GM12891 (cell line): Measurements from ENCODE around the gene WDR62.

ENCODE experiments used
- DNase-seq: peaks from one replicate; pipeline ENCODE4 v3.0.0; 2011; ENCODE audit warnings: low spot score; ENCODE audit not compliant: insufficient read length
- FAIRE-seq: peaks from 2 replicates; lab custom pipeline; 2011; peaks lifted over from hg19 to GRCh38; lab: Jason Lieb, UNC
- PAX5 ChIP-seq: IDR thresholded peaks from 2 replicates; pipeline ENCODE4 v1.6.1; 2011; ENCODE audit warnings: low read length, moderate library complexity, mild to moderate bottlenecking; ENCODE audit not compliant: insufficient read depth, severe bottlenecking
- POLR2A ChIP-seq: IDR thresholded peaks from 2 replicates; pipeline ENCODE4 v1.6.1; 2011; ENCODE audit warnings: low read depth, low read length, control low read depth
- POLR2AphosphoS5 ChIP-seq: IDR thresholded peaks from 2 replicates; pipeline ENCODE4 v1.6.1; 2011; ENCODE audit warnings: low read depth, low read length, control low read depth
- POU2F2 ChIP-seq: IDR thresholded peaks from 2 replicates; pipeline ENCODE4 v1.6.1; 2011; ENCODE audit warnings: low read depth, mild to moderate bottlenecking, control low read depth, low read length, moderate library complexity
- SPI1 ChIP-seq: IDR thresholded peaks from 2 replicates; pipeline ENCODE4 v1.6.1; 2011; ENCODE audit warnings: low read depth, low read length, control low read depth
- TAF1 ChIP-seq: IDR thresholded peaks from 2 replicates; pipeline ENCODE4 v1.6.1; 2011; ENCODE audit warnings: low read depth, low read length, control low read depth

The WDR62 gene

DNA sequence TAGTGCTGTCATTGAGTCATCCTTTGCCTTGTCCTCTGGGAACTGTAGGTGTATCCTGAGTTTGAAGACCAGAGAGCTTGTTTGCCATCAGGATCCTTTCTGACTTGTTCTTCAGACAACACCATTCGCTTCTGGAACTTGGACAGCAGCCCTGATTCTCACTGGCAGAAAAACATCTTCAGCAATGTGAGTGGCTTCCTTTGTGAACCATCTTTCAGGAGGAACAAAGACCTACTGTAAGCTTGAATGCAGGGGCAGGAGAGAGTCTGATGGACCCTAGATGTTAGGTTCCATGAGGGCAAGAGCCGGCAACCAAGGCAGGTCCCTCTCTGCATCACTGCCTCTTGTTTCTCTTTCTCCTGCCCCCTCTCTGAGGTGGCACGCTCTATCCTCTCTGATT is 26.7 kb downstream of the WDR62 start:
- DNase-seq (no peak), FAIRE-seq (no peak)
- TF ChIP-seq TAF1 = no peak
- no peak for TF ChIP-seq SPI1
- no peak for TF ChIP-seq POLR2A
- no peak for TF ChIP-seq PAX5
- no peak for TF ChIP-seq POLR2AphosphoS5
- no peak for TF ChIP-seq POU2F2

- FAIRE-seq = no peak
- TF ChIP-seq POLR2AphosphoS5 (no peak), TAF1 (no peak), SPI1 (no peak), POLR2A (no peak), PAX5 (no peak), POU2F2 (no peak)
- no peak for DNase-seq
These were observed 27.2 kb downstream of the WDR62 start for GRCh38 chr19:36081894-36082293.

DNA sequence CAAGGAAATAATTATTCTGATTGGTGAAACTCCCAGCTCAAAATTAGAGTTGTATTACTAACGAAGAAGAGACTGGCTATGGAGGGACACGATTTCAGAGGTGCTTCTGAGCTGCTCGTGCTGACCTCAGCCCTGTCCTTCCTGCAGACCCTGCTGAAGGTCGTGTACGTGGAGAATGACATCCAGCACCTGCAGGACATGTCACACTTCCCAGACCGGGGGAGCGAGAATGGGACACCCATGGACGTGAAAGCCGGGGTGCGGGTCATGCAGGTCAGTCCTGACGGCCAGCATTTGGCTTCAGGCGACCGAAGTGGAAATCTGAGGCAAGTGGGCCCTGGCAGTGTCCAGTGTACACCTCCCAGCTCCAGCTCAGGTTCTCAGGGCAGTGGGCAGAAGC is 28.2 kb downstream of the WDR62 start:
- no peak for FAIRE-seq
- TF ChIP-seq POLR2A (no peak), POLR2AphosphoS5 (no peak), PAX5 (no peak), POU2F2 (no peak), TAF1 (no peak), SPI1 (no peak)
- no peak for DNase-seq

- TF ChIP-seq TAF1 (no peak), POLR2AphosphoS5 (no peak), SPI1 (no peak), POU2F2 (no peak), PAX5 (no peak), POLR2A (no peak)
- DNase-seq = no peak
- FAIRE-seq = no peak
These were observed 29.7 kb downstream of the WDR62 start for GRCh38 chr19:36084231-36085009.

- no peak for DNase-seq
- TF ChIP-seq TAF1 (no peak), PAX5 (no peak), POLR2A (no peak), POU2F2 (no peak), SPI1 (no peak), POLR2AphosphoS5 (no peak)
- FAIRE-seq = no peak
These were observed 31.6 kb downstream of the WDR62 start for GRCh38 chr19:36086326-36086725.

GRCh38 chr19:36089847-36090246 is 35.1 kb downstream of the WDR62 start:
- no peak for TF ChIP-seq POLR2A
- no peak for TF ChIP-seq POU2F2
- no peak for TF ChIP-seq TAF1
- TF ChIP-seq POLR2AphosphoS5 = no peak
- TF ChIP-seq PAX5 = no peak
- TF ChIP-seq SPI1 = no peak
- DNase-seq (no peak), FAIRE-seq (no peak)

- FAIRE-seq = no peak
These were observed 36.4 kb downstream of the WDR62 start for GRCh38 chr19:36090910-36091695.

GRCh38 chr19:36092566-36092965 is 37.9 kb downstream of the WDR62 start:
- TF ChIP-seq SPI1 (no peak), POU2F2 (no peak), PAX5 (no peak), TAF1 (no peak), POLR2AphosphoS5 (no peak)
- FAIRE-seq (peak; percentile 31), DNase-seq (no peak)

More at GRCh38 chr19:36090910-36091695, 36.4 kb downstream of the WDR62 start:
- TF ChIP-seq POU2F2 (no peak), PAX5 (no peak), POLR2AphosphoS5 (no peak), SPI1 (no peak)
- no peak for DNase-seq

DNA sequence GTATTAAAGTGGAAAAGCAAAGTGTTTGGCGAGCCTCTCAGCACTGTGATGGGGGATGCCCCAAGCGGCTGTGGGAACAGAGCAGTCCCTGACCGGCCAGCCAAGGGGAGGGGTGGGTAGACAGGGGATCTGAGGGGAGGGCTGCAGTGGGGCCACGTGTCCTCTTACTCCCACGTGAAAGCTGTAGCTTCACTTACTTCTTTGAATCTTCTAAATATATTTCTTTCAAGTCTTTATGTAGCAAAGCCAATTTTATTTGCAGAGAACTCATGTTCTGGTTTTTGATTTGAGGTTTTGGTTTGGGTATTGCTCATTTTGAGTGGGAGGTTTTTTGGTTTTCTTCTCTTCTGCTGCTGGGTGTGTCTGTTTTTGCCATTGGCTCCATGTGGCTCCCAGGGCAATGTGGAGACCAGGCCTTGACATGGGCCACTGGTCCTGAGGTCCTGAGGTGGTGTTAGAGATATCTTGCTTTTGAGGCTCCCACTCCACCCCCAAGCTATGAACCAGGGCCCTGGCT is 38.5 kb downstream of the WDR62 start:
- TF ChIP-seq SPI1 = no peak
- TF ChIP-seq POLR2A = no peak
- no peak for TF ChIP-seq POU2F2
- TF ChIP-seq PAX5 = no peak
- no peak for TF ChIP-seq POLR2AphosphoS5
- TF ChIP-seq TAF1 = no peak
- no peak for DNase-seq
- peak; percentile 76 for FAIRE-seq
